Gastrocnemius medialis (tissue), 4 donors: ENCODE data around the gene DDR1.

ENCODE experiments used
- POLR2A ChIP-seq, 2 donors: fragments of 450-650 bp; IDR thresholded peaks; one replicate each; pipeline ENCODE4 v1.6.1; 2017; ENCODE audit warnings: antibody characterized with exemption in 2 of 2, mild to moderate bottlenecking in 2 of 2, moderate library complexity in 2 of 2
- TF ChIP-seq, protein P1 (sequence below), 5 experiments: fragments of 450-650 bp in 3 of 5; fragments of 200-600 bp in 2 of 5; sonication (generic) in 2 of 5; IDR thresholded peaks in 4 of 5; conservative IDR thresholded peaks in 1 of 5; 1 replicate in 4 of 5; 2 replicates in 1 of 5; pipeline ENCODE4 v1.5.1; 2016 to 2019; ENCODE audit warnings: antibody characterized with exemption in 5 of 5, mild to moderate bottlenecking in 3 of 5, moderate library complexity in 3 of 5

DNA sequence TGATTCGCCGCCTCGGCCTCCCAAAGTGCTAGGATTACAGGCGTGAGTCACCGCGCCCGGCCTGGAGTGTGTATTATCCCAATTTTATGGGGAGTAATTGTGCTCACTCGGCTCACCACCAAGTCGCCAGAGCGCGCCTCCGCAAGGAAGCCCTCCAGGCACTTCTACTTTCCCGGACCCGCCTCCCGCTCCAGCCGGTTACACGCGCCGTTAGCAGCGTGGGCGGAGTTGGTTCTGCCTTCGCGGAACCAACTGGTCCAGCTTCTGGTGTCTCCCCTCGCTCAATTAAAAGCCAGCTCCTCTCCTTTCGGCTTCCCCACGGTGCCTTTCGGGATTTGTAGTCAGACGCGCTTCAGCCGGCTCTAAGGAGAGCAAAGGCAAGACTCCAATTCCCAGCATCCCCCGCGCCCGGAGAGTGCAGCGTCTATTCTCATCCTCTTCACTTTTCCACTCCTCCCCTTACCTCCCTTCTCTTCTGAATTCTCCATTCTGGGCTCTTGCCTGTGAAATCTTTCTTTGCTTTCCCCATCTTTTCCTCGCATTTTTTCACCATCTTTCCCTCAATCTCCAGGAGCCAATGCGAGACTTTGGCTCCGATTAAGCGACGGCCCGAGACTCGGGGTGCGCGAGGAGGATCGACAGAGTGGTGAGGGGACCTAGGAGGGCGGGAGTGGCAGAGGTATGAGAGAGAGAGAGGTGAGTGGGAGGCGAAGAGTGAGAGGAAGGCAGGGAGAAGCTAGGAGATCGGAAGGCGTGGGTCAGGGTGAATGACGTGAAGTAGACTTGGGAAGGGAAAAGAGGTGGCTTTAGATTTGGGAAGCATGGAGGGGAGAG lies 23.7 kb downstream of the DDR1 start, which contains the start of gene GTF2H4:
- peak in 1 of 2 donors; percentile 45 for TF ChIP-seq POLR2A (IDR thresholded peaks at IDR 0.05)
- TF ChIP-seq, protein P1, sequence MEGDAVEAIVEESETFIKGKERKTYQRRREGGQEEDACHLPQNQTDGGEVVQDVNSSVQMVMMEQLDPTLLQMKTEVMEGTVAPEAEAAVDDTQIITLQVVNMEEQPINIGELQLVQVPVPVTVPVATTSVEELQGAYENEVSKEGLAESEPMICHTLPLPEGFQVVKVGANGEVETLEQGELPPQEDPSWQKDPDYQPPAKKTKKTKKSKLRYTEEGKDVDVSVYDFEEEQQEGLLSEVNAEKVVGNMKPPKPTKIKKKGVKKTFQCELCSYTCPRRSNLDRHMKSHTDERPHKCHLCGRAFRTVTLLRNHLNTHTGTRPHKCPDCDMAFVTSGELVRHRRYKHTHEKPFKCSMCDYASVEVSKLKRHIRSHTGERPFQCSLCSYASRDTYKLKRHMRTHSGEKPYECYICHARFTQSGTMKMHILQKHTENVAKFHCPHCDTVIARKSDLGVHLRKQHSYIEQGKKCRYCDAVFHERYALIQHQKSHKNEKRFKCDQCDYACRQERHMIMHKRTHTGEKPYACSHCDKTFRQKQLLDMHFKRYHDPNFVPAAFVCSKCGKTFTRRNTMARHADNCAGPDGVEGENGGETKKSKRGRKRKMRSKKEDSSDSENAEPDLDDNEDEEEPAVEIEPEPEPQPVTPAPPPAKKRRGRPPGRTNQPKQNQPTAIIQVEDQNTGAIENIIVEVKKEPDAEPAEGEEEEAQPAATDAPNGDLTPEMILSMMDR (IDR thresholded peaks at IDR 0.05 in 4 of 5, conservative IDR thresholded peaks at IDR 0.05 in 1 of 5) = peak in 1 of 5 experiments; percentile 7
